Activated T-cell treated with anti-CD3 and anti-CD28 coated beads for 1 hour (primary cell): ENCODE measurements around the gene MYBPC2.

Experiments
- DNase-seq: peaks from one replicate; pipeline ENCODE4 v3.0.0-alpha.2; 2020; ENCODE audit warnings: low read depth

MYBPC2 gene

DNA sequence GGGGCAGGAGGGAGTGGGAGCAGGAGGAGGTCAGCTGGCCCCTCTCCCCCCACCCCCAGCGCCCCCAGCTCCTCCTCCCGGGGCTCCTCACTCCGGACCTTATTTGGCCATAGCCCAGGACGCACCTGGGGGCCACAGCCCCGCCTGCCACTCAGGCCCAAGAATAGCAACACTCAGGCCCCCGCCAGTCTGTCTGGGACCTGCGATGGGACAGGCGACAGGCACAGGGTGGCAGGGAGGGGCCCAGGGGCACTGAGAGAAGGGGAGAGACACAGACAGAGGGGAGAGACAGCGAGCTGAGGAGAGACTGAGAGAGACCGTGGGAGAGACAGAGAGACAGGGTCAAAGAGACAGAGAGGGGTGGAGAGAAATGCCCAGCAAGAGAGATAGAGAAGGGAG, 68.1 kb downstream of the MYBPC2 start:
- no peak for DNase-seq

DNA sequence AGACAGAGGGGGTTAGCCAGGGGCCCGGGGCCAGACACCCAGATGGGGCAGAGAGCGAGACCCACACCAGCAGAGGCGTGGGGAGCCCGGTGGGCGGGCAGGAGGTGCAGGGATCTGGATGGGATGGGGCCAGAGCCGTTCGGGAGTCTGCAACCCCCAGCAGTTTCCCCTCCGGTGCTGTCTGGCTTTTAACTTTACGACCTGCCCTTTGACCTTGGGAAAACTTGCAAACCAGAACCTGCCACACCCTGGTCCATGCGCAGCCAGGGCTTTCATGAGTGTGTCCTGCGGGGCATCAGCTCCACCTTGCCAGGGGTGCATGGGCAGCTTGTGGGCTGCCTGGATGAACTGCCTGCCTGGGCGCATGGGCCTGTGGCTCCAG, 68.5 kb downstream of the MYBPC2 start:
- no peak for DNase-seq

DNA sequence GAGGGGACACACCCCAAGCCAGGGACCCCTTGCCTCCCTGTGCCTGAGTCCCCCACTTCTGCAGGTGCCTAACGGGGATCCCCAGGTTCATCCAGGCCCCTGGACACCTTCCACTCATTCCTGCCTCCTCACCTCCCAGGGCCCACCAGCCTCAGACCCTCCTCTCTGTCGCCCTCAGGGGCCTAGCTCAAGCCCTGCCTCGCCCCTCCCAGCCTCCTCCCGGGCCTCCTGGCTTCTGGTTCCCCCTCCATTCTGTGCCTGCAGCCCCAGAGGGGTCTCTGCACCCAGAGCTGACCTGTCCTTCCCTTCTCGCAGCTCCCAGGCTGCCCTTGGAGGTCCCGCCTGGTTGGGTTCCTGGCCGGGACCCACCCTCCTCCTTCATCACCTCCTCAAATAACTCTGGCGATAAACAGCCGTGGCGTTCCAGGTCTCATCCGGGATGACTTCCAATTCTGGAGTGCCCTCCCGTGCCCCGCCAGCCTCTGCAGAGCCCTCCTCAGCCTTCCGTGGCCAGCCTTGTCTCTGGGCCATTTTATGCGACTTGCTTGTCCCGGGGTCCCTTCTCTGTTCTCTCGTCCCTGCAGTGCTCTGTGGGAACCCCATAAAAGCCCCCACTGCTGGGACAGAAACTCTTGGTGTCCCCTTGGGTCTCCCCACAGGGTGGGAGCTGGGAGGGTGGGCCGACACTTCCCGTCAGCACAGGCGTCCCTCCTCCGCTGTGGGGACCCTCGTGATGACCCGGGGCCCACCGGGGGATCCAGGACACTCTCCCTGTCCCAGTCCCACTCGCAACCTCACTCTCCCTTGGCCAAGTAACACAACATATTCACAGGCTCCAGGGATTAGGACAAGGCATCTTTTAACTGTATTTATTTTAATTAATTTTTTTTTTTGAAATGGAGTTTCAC, 69.1 kb downstream of the MYBPC2 start:
- DNase-seq = no peak

DNA sequence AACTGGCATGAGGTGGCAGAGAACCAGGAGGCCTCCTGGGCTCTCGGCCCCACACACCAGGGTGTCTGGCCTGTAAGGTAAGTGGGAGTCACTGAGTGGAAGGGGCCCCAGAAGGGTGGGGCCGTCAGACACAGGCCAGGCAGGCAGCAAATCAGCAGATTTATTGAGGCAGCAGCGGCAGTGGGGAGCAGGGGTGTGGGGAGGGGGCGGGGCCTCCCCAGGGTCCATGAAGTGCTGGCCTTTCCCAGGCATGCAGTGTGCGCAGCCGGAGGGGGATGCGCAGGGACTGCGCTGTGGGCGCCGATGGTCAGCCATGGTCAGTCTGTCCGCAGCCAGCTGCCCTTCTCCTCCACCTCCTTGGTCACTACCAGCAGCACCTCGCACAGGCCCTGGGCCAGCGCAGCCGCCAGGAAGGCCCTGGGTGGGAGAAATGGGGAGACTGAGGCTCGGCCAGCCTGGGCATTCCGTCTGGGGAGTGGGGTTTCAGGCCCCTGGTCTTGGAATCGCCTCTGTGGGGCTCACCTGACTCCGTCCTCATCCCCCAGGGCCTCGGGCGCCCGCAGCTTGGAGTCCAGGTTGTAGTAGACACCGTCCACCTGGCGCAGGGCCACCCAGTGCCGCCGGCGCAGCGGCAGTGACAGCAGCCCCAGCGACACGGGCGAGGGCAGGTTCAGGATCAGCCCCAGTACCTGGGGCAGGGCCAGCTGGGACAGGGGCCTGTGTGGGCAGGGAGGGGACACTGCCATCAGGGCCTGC, 73.3 kb downstream of the MYBPC2 start:
- no peak for DNase-seq

DNA sequence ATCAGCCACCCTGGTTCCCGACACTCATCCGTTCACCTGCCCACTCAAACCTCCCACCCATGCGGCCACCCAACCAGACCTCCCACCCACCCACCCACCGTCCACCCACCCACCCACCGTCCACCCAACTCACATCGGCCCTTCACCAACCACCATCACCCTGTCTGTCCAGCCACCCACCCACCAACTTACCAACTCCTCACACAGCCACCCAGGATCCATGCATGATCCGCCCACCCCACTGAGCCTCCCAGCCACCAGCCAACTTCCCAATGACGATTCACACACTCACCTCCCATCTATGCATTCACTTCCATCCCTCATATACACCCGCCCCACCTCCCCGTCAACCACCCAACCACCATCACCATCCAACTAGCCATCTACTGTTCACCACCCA, 74.0 kb downstream of the MYBPC2 start:
- DNase-seq = no peak

DNA sequence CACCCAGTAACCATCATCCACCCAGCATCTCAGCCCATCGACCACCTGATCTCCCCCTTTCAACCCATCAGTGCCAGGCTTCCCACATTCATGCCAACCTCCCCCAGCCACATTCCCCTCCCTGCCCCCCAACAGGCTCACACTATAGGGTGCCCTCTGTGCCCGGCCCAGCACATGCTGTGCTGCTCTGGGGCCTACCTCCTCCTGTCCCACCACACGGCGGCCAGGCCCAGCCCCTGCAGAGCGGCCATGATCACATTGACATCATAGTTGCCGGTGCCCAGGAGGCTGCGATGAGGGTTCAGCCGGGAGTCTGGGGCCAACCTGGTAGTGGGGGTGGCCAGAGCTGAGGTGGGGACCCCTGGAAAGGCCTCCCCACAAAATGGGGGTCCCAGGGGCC, 74.7 kb downstream of the MYBPC2 start:
- DNase-seq = no peak

DNA sequence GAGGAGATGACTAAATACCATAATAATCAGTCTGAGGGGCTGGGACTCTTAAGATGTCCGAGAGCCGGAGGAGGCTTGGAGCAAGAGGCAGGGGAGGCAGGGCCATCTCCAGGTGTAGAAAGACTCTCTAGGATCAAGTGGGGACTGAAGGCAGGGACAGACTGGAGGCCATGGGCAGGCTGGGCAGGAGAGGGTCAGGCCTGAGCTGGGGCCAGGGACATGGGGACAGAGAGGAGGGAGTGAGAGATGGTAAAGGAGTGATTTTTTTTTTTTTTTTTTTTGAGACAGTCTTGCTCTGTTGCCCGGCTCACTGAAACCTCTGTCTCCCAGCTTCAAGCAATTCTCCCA, 76.1 kb downstream of the MYBPC2 start:
- no peak for DNase-seq

DNA sequence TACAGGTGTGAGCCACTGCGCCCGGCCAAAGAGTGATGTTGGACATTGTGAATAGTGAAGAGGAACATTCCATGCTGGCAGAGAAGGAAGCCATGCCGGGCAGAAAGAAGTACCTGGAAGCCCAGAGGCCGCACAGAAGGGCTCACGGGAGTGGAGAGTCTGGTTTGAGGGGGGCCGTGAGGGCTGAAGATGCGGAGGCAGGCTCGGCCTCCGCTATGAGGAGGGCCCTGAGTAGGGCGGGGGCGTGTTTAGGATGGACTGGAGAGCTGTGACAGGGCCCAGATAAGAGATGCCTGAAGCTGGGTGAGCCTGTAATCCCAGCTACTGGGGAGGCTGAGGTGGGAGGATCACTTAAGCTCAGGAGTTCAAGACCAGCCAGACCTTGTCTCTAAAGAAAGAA, 76.7 kb downstream of the MYBPC2 start:
- DNase-seq = no peak

DNA sequence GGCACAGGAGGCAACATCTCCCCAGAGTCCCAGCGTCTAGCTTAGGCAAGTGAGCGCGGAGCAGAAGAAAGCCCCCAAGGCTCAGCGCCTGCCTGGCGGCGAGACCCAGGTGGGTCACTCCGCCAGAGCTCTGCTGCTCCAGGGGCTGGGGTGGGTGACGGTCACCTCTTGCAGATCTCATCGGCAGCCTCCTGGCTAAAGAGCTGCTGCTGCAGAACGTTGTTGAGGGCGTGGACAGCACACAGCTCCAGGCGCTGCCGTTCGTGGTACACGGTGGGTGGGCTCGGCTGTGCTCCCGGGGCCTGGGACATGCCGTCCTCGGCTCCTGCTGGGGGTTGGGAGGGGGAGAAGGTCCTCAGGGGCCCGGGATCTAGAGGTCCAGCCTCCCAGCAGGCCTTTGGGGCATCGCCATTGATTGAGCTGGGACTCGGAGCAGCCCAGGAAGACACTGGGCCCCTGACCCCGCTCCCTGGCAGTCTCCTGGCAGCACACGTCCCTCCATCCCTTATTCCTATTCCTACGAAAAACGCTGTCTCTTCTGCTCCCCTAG, 77.5 kb downstream of the MYBPC2 start:
- no peak for DNase-seq

DNA sequence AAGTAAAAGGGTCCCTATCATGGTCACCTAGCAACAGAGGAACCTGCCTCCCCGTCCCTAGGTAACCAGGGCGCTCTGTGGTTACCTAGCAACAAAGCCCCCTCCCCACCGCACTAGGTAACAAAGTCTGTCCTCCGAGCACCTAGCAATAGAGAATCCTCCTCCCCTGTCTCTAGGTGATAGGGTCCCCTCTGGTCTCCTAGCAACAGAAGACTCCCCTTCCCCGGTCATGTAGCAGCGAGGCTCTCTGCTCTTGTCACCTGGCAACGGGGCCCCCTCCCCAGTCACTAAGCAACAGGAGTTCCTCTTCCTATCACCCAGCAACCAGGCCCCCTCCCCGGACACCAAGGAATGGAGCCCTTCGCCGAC, 78.0 kb downstream of the MYBPC2 start:
- DNase-seq = no peak

DNA sequence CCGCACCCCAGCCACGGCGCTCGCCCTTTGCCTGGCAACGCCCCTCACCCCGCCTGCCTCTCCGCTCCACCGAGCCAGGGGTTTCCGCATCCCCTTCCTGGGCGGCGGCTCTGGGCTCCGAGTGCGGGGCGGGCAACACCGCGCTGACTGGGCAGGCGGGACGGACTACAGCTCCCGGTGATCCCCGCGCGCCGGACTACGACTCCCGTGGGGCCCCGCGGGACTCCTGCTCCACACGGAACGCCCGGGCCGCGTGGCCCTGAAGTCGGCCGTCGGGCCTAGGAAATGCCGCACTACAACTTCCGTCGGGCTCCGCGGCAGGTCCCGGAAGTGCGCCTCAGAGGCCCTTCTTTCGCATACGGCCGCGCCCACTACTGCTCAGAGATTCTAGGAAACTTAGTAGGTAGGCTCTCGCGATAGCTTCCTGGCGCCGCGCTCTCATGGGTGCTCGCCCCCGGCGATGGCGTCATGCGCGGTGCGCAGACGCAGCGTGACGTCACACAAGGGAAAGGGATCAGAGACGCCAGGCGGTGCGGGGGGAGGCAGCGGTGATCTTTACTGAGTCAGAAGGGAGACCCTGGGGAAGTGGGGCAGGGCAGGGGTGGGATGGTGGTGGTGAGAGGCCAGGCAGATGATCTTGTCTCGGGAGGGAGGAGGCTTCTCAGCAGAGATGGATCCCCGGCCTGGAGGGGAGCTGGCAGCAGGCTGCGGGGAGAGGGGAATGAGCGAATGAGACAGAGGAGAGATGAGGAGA, 78.6 kb downstream of the MYBPC2 start, which contains the start of gene JOSD2:
TSS of gene JOSD2 (minus strand) at position 123 of the 754 bp plus-strand sequence. CDS start 760 bp downstream, outside the sequence.
- DNase-seq = peak; percentile 91

DNA sequence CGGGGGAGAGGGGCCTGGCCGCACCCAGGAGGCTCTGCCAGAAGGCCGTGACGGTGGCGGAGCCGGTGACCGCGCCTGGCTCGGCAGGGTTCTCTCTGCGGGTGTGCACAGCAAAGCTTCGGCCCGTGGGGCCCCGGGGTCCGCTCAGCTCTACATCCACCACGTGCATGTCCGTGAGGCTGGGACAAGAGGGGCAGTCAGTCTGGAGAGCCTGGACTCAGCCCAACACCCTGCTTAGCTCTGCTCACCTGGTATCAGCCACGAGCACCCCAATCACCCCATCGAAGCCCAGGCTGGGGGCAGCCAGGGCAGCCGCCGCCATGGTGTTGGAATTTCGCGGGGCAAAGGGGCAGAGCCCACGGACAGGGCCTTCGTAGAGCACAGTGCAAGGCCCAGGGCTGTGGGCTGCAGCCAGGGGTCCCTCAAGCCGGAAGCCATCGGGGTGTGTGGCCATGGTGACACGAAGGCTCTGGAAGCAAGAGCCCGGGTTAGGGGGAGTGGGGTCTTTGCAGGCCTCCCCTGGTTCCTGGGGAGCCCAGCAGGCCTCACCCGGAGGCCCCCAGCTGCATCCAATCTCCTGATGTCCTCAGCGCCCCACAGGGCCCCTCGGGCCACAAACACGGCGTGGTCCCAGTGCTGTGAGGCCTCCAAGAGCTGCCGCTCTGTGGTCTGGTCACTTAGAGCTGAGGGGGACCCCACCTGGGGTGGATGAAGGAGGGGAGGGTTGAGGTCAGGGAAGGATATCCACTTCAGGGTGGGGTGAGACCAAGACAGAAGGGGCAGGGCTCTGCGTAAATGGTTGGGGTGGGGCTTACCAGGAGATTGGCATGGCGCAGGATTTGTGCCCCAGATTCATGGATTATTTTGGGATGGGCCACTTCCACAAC, 79.7 kb downstream of the MYBPC2 start:
- DNase-seq = no peak

DNA sequence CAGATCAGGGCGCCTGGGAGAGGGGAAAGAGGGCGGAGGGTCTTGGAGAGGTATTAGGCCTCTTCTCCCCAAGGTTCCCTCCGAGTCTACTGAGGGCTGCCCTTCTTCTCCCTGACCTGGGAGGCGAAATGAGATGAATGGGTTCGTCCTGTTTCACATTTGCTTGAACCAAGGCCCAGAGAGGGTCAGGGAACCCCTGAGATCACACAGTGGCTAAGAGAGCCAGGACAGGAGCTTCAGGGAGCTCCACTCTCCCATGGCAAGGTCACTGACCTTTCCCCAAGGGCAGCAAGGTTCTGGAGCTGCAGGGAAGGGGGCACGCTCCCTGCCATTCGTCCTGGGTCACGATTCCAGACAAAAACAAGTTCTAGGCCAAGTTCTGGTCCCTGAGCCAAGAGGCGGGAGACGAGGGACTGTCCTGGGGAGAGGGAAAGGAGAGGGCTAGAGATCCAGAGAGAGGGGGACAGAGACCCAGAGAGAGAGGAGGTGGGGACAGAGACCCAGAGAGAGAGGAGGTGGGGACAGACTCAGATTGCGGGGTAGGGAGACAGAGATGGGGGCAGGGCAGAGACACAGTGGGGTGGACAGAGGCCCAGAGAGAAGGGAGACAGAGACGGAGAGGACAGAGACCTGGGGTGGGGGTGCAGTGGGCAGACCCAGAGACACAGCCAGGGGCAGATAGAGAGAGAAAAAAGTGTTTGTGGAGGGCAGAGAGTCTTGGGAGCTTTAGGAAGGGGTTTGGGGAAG, 80.5 kb downstream of the MYBPC2 start:
- DNase-seq = no peak

DNA sequence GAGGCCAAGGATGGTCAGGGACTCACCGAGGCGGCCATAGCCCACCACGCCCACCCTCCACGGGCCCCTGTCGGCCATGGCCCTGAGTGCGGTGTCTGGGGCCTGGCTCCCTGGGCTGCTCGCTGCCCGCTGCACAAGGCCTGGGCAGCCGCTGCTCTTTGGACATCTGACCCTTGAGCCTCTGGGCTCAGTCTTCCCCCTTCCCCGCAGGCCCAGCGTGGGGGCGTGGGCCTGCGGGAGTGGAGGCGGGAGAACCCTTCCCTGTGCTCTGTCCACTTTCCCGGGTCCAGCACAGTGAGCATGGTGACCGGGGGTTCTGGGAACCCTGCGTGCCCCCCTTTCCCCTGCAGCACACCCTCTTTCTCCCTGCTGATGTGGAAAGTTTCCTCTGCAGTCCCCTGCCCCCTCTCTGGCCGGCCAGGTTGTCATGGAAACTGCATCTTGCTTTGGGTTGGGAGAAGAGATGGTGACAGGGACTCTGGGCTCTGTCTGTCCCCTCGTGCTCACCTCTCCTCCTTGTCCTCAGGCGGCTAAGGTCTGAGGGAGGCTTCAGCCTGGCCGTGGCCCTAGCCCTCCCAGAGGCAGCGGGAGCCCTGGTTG, 81.2 kb downstream of the MYBPC2 start, which contains the start of gene ASPDH:
TSS of gene ASPDH (minus strand) at position 168 of the 600 bp plus-strand sequence. CDS start at position 78, 90 bp downstream.
- DNase-seq = no peak

DNA sequence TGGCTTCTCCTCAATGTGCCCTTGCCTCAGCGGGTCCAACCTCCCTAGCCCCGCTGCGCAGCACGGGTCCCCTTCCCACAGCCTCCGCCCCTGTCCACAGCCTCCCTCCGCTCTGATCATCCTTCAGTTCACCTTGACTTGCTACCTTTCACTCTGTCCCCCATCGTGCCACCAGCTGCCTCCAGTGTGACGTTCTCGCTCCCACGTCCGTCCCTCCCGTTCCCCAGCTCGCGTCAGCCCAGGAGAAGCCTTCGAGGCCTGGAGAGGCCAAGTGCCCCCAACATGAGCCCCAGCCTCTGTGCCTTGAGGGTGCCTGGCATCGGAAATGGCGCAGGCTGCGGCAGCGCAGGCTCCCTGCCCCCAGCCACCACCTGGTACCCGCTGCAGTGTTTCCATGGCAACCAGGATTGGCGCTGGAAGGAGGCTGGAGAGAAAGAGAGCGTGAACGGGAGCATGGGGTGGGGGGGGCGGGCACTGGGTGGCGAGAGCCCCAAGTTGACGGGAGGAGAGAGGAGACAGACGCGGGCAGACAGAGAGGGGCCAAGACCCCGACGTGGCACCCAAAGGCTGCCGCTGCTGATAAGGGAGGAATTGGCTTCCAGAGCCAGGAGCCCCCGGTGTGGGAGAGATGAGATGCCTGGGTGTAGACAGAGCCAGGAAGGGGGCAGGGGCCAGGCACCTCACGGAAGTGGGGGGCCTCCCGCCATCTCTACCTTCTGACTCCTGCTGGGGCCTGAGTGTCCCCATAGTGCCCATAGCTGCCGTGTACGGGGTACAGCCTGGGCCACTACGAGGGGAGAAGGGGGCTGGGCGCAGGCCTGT, 81.9 kb downstream of the MYBPC2 start:
- no peak for DNase-seq

DNA sequence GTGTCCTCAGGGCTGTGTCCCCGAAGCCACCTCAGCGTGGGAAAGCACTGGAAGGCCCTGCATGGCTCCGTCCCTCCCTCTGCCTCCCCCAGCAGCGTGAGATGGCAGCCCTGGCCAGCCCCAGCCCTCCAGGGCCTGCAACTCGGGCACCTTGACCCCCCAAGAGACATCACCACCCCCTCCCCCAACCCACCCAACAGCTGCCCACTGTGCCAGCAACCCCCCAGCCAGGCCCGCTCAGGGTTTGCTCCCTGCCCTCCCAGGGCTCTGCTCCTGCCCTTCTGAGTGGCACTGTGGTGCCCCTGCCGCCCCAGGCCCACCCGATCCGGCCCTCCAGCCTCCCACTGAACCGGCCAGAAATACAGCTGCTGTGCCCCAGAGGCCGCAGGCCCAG, 82.5 kb downstream of the MYBPC2 start:
- DNase-seq = no peak
